ENCODE results near the gene CDH13. TPM values are rescaled to one million over a fixed set of nuclear protein-coding genes. Genes with fewer than 3 reads are reported as not detected.

CDH13 gene
- polyA plus RNA-seq, 2 of the 4 experiments (the other 2 are of a cell fraction): not detected

DNA sequence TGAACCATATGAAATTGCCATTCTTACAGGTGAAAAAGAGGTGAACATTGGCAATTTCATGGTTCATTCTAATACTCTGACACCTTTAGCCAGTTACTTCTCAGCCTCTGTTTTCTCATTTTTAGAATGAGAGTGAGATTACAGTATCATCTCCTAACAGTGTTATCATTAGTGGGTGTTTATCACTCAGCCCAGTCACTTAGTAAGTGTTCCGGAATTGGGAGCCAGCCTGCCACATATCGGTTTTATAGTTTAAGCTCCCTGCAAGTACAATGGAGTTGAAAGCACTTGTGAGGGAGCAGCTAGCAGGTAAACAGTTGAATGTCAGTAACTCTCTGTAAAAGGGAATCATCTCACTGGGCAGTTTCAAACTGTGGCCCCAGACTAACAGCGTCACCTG, 597.9 kb downstream of the CDH13 start:
- ChIA-PET POLR2A (no interaction called here), CTCF (interaction anchor here (1.2 kb wide), 1 partner anchor 10 kb away, joined by 4 read pairs; no protein-coding TSS in a partner anchor)
- Histone ChIP-seq H3K4me1 (no peaks in the 10 kb centered on the region), H3K4me2 (no peak overlapping the region), H3K9me3 (no peaks in the 10 kb centered on the region), H3K27ac (no peak overlapping the region), H3K4me3 (no peak overlapping the region)
- no peak for TF ChIP-seq CBX2 (IDR thresholded peaks at IDR 0.05; ENCODE audit: borderline replicate concordance, low read depth)
- TF ChIP-seq CHD2 (IDR thresholded peaks at IDR 0.05; ENCODE audit: low read length, partially characterized antibody): no peak
- no peak for TF ChIP-seq FOSB (CRISPR knock-in tag; IDR thresholded peaks at IDR 0.05)
- no peak for TF ChIP-seq CBX8 (IDR thresholded peaks at IDR 0.05)
- no peak for TF ChIP-seq HOXB13 (CRISPR knock-in tag; IDR thresholded peaks at IDR 0.05; ENCODE audit: low read depth)
- no peak for TF ChIP-seq REST (IDR thresholded peaks at IDR 0.05)
- ATAC-seq (no peak), DNase-seq (ENCODE audit: low read depth in 1 of 2, low spot score in 1 of 2) (no peak), FAIRE-seq (no peak)
- WGBS (ENCODE audit: missing lambda C conversion rate): 0% methylated on average over 3 of the region's 3 CpGs

- no peak overlapping the region for H3K4me2 ChIP-seq
- no peaks in the 10 kb centered on the region for H3K9me3 ChIP-seq
- TF ChIP-seq CBX8 (IDR thresholded peaks at IDR 0.05) (no peak), HEYL (CRISPR knock-in tag; IDR thresholded peaks at IDR 0.05) (no peak), FOXS1 (CRISPR knock-in tag; IDR thresholded peaks at IDR 0.05) (no peak), ZSCAN20 (CRISPR knock-in tag; IDR thresholded peaks at IDR 0.05) (no peak), CTCF (IDR thresholded peaks at IDR 0.05) (no peak), HOXB13 (CRISPR knock-in tag; IDR thresholded peaks at IDR 0.05; ENCODE audit: low read depth) (no peak), NPAS2 (CRISPR knock-in tag; IDR thresholded peaks at IDR 0.05; ENCODE audit: borderline replicate concordance) (no peak), TP53 (CRISPR knock-in tag; IDR thresholded peaks at IDR 0.05) (no peak), KDM5A (IDR thresholded peaks at IDR 0.05) (no peak), CHD4 (IDR thresholded peaks at IDR 0.05; ENCODE audit: borderline replicate concordance) (no peak), JUN (IDR thresholded peaks at IDR 0.05) (no peak), ESRRA (IDR thresholded peaks at IDR 0.05; ENCODE audit: borderline replicate concordance, low read length) (no peak), POLR2AphosphoS2 (conservative IDR thresholded peaks at IDR 0.05; ENCODE audit: low read length) (no peak), JUNB (IDR thresholded peaks at IDR 0.05) (no peak), HMGXB4 (CRISPR knock-in tag; IDR thresholded peaks at IDR 0.05; ENCODE audit: borderline replicate concordance) (no peak), BHLHE40 (IDR thresholded peaks at IDR 0.05; ENCODE audit: low read depth, low read length) (no peak), SMC3 (IDR thresholded peaks at IDR 0.05) (no peak), SREBF2 (IDR thresholded peaks at IDR 0.05) (no peak)
- TF ChIP-seq, protein P1, sequence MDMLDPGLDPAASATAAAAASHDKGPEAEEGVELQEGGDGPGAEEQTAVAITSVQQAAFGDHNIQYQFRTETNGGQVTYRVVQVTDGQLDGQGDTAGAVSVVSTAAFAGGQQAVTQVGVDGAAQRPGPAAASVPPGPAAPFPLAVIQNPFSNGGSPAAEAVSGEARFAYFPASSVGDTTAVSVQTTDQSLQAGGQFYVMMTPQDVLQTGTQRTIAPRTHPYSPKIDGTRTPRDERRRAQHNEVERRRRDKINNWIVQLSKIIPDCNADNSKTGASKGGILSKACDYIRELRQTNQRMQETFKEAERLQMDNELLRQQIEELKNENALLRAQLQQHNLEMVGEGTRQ (IDR thresholded peaks at IDR 0.05): no peak
- TF ChIP-seq, protein P2, sequence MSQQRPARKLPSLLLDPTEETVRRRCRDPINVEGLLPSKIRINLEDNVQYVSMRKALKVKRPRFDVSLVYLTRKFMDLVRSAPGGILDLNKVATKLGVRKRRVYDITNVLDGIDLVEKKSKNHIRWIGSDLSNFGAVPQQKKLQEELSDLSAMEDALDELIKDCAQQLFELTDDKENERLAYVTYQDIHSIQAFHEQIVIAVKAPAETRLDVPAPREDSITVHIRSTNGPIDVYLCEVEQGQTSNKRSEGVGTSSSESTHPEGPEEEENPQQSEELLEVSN (IDR thresholded peaks at IDR 0.05; ENCODE audit: borderline replicate concordance, low read depth): no peak
- DNase-seq (ENCODE audit: low read depth in 1 of 2, low spot score in 1 of 2): no peak
- ATAC-seq: no peak
- H3K4me3 ChIP-seq: no peak overlapping the region
- CTCF ChIA-PET: interaction anchor here (1.1 to 1.2 kb wide), 2 partner anchors 12 to 26 kb away, joined by 3 read pairs; no protein-coding TSS in a partner anchor
- POLR2A ChIA-PET: no interaction called here
- FAIRE-seq: no peak
- H3K27ac ChIP-seq: no peak overlapping the region
- no peaks in the 10 kb centered on the region for H3K4me1 ChIP-seq
- 13% methylated on average over 6 of the region's 6 CpGs for WGBS (ENCODE audit: missing lambda C conversion rate)
Observed at GRCh38 chr16:83227336-83227735, 600.6 kb downstream of the CDH13 start.
